Cortex of kidney (tissue), 1 donor: Measurements from ENCODE around the gene PREX1.

Experiments
- DNase-seq: peaks from one replicate; lab custom pipeline; 2025; lab: John Stamatoyannopoulos, UW

Gene PREX1

GRCh38 chr20:48682529-48683363 lies 145.1 kb downstream of the PREX1 start:
- DNase-seq: no peak

DNA sequence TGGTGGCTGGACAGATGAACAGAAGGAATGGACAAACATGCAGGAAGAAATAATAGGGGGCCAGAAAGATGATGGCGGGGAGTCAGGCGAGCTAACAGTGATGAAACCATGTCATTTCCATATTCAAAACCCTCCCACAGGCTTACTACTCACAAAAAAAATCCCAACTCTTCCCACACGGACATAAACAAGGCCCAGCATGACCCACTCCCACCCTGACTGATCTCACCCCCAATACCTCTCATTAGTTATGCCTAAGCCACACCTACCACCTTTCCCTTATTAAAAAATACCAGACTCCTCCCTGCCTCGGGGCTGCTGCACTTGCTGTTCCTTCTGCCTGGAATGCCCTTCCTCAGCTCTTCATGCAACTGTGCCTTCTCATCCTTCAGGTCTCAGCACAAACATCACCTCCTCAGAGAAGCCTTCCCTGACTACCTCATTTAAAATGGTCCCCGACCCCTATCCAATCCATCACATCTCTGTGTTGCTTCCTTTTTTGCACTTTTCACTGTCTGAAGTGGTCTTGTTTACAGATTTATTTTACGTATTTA lies 145.8 kb downstream of the PREX1 start:
- DNase-seq: no peak

DNA sequence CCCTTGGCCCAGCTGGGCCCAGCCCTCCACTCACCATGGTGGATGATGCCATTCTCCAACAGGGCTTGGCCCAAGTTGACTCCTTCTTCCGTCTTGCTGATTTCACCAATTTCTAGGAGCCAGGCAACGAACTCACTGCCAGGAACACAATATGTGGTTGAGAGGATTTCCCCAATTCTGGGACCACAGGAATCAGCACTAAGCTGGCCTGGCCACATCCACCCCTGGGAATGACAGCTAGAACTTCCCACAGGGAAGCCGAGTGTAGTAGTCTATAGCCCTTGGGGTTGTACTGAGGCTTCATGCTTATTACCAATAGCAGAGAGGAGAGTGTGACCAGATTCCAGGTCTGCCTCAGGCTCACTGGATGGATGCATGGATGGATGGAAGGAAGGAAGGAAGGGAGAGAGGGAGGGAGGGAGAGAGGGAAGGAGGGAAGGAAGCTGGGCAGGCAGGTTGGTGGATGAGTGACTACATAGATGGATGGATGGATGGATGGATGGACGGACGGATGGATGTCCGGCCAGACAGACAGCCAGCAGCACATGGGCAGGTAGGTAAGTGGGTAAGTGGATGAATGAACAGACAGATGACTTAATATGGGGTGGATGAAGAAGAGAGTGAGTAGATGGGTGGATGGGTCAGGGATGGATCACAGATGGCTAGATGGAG lies 146.5 kb downstream of the PREX1 start:
- no peak for DNase-seq

- DNase-seq: no peak
These were observed 147.1 kb downstream of the PREX1 start for GRCh38 chr20:48680650-48681049.

GRCh38 chr20:48679599-48679998 lies 148.2 kb downstream of the PREX1 start:
- no peak for DNase-seq

- no peak for DNase-seq
These were observed 148.8 kb downstream of the PREX1 start for GRCh38 chr20:48679011-48679410.

GRCh38 chr20:48678421-48678820 lies 149.4 kb downstream of the PREX1 start:
- no peak for DNase-seq

DNA sequence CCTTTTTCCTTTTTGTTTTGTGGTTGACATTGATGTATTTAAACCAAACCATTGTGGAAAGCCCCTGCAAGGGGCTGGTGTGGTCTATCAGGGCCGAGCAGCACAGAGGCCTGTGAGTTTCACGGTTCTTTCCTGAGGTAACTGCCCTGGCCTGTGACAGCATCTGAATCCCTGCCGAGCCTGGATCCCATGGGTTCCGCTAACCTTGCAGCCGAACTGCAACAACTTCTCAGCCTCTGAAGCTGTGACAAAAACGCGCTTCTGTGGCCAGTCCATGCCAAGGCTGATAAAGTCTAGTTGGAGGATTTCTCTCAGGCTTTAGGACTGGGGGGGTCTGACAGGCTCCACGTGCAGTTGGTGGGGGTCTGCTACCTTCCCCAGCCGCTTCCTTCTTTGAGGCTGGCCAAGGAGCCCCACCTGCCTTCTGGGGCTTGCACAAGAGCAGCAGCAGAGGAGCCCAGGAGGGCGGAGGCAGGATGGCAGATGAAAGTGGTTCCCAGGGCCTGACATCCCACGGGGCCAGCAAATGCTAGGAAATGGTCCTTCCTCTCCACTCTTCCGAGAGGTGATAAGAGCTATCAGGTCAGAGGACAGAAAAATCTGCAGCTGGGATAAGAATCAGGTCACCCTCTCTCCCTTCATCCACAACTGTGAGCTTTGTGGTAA lies 150.9 kb downstream of the PREX1 start:
- DNase-seq: no peak

DNA sequence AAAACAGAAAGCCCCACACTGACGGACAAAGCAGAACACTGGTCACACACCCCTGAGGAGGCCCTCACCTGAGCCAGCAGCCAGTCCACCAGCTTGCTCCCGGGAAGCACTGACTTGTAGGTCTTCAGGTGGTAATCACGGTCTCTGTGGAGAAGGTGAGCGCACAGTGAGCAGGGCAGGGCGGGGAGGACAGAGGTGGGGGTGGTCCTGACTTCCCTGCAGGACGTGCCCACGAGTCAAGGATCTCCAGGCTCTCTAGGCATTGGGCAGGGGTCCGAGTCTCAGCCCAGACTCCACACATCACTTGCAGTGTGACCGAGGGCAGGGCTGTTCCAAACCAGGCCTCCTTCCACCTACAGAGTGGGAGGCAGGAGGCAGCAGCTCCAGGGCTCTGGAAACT lies 151.7 kb downstream of the PREX1 start:
- no peak for DNase-seq

DNA sequence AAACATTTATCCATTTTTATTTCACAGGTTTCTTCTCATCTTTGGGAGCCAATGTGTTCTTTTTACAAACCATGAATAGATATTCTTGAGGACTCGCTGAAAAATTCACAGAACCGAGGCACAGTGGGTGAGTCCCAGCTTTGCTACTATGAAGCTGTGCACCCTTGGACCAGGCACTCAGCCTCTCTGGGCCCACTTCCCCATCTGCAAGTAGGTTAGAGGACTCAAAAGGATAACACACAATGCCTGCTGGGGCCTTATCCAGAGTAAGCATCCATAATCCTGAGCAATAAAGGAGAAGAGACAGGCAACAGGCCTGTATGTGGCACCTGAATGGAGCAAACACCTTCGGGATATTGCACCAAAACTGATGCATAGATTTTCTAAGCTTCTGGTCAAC lies 153.3 kb downstream of the PREX1 start:
- no peak for DNase-seq

DNA sequence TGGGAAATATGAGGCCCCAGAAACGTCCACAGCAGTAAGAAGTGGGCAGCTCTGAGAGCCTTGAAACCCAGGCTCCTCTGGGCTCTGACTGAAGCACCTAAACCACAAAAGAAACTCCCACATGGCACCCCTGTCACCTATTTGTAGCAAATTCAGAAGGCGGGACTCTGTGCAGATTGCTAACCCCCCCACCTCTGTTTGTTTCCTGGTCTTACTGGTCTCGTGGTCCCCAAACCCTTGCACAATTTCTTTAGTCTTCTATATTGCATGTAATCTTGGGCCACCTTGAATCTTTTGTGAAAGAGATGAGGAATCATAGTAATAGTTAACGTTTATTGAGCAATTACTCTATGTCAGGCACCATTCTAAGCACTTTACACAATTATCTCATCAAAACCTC lies 154.3 kb downstream of the PREX1 start:
- no peak for DNase-seq

DNA sequence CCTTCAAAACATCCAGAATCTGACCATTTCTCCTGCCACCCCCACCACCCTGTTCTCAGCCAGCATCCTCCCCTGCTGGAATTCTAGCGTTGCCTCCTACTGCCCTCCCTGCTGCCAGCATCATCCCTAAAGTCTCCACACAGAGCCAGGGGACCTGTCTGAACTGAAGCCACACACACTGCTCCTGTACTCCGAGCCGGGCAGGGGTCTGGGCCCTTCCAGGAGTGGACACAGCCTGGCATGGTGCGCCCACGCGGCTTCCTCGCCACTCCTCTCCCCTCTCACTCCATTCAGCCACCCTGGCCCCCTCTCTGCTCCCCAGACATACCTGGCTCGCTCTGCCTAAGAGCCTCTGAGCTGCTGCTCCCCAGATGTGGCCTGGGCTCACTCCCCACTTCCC lies 155.5 kb downstream of the PREX1 start:
- DNase-seq: no peak

DNA sequence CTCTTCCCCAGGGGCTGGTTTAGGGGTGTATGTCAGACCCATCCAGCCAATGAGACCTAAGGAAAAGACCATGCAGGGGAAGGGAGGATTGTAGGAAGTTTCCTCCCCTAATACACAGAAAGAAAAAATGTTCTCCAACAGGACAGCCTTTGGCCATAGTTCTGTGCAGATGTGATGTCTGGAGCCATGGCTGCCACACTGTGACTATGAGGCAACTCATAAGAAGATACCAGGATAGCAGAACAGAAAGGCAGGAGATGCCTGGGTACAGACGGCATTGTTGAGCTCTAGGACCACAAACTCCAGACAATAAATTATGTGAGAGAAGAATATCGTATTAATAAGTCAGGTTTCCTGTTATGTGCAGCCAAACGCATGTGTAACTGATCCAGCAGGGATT lies 156.7 kb downstream of the PREX1 start:
- DNase-seq: no peak

- no peak for DNase-seq
These were observed 157.7 kb downstream of the PREX1 start for GRCh38 chr20:48669946-48670605.

DNA sequence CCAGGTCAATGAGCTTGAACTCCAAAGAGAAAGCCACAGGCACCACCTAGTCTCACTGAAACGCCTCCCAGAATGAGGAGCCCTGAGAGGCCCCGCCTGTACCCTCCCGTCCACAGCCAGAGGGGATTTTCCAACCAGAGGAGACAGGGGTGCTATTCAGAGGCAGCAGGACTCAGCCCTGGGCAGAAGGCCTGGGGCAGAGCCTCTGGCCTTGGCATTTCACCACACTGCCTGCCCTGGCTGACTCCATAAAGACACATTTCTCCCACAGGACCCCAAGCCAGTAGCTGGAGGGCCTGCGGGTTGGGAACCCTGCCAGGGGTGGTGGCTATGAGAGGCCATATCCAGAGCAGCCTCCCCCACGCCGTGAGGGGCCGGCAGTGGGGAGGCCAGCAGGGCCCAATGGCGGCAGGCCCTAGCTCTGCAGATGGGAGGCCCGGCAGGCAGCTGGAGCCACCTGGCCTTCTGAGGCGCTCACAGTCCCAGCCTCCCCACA lies 159.3 kb downstream of the PREX1 start:
- no peak for DNase-seq

- DNase-seq: no peak
These were observed 159.8 kb downstream of the PREX1 start for GRCh38 chr20:48667889-48668413.

- DNase-seq: no peak
These were observed 160.3 kb downstream of the PREX1 start for GRCh38 chr20:48667481-48667880.

DNA sequence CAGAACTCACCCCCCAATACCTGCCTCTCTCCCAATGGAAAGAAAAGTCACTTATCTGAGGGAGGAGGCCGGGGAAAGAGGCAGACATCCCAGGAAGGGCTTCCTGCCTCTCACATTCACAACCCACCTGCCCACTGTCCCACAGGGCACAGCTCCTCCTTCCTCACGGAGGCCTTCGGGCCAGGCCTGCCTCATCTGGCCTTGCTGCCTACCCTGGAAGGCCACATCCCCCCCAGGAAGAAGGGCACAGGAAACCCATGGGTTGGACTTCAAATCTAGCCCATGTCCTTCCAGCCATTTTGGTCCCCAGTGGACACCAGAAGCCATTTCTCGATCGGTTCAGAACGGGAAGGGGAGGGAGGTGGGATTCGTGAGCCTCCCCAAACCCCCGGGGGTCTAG lies 162.0 kb downstream of the PREX1 start:
- no peak for DNase-seq

DNA sequence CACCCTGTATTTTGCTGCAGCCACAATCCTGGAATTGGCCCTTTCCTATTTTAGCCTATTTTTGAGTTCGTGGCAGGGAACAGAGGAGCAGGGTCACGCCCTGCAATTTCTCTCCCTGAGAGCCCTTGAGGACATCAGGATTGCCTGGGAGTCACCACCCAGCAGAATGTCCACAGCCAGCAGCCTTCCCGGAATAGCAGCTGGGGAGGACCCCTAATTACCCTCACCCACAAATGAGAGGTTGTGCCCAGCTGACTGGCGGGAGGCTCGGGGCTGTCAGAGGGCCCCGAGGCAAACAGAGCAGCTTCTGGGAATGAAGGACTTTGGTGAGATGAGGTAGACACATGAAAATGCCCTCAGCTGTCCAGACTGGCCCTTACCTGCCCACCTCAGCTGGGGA lies 165.1 kb downstream of the PREX1 start:
- DNase-seq: no peak

- no peak for DNase-seq
These were observed 166.0 kb downstream of the PREX1 start for GRCh38 chr20:48661575-48662455.

GRCh38 chr20:48660788-48661187 lies 167.0 kb downstream of the PREX1 start:
- no peak for DNase-seq
